DOHH2 (cell line): ENCODE measurements around the gene TM4SF18.

Experiments used
- CTCF ChIP-seq: fragments of 200-600 bp; sonication (generic); IDR thresholded peaks from one replicate; pipeline ENCODE4 v1.5.1; 2014; ENCODE audit warnings: antibody characterized with exemption, mild to moderate bottlenecking, low read depth, low read length; ENCODE audit not compliant: poor library complexity, severe bottlenecking
- EZH2phosphoT487 ChIP-seq: fragments of 200-600 bp; sonication (generic); IDR thresholded peaks from 2 replicates; pipeline ENCODE4 v1.6.1; 2017; ENCODE audit warnings: borderline replicate concordance, mild to moderate bottlenecking, antibody characterized with exemption, low read length, moderate library complexity, mixed read lengths

- no peak for TF ChIP-seq CTCF
- TF ChIP-seq EZH2phosphoT487, result no peak
These were observed 37.7 kb upstream of the TM4SF18 start for GRCh38 chr3:149371001-149371722.
